Brain microvascular endothelial cell (primary cell): ENCODE data around the gene C8G.

ENCODE experiments used
- DNase-seq: peaks from one replicate; pipeline ENCODE4 v3.0.0-alpha.2; 2020
- H3K27ac ChIP-seq: fragments of 250-450 bp; sonication (Bioruptor Pico); 2 replicates; pipeline ENCODE4 v1.5.1; 2020; ENCODE audit warnings: mild to moderate bottlenecking, moderate library complexity
- H3K27me3 ChIP-seq: fragments of 250-450 bp; sonication (Bioruptor Pico); replicated peaks from 2 replicates; pipeline ENCODE4 v1.5.1; 2020; ENCODE audit warnings: mild to moderate bottlenecking
- H3K36me3 ChIP-seq: fragments of 250-450 bp; sonication (Bioruptor Pico); replicated peaks from 2 replicates; pipeline ENCODE4 v1.5.1; 2020; ENCODE audit warnings: mild to moderate bottlenecking
- H3K4me3 ChIP-seq: 2 replicates; pipeline ENCODE4 v1.5.1; 2011; ENCODE audit warnings: low read depth, mild to moderate bottlenecking, control low read depth, low read length, moderate library complexity
- CTCF ChIP-seq: IDR thresholded peaks from 2 replicates; pipeline ENCODE4 v1.5.1; 2011; ENCODE audit warnings: low read depth, mild to moderate bottlenecking, moderate library complexity, low read length, control low read depth, inconsistent platforms; ENCODE audit errors: missing control alignments
- in situ Hi-C: cut with HindIII; loops from 2 replicates; pipeline ENCODE4 v1.10.0; 2017; ENCODE audit warnings: low sequenced_read_pairs, low pct_ligation_motif_present

The C8G gene

GRCh38 chr9:136965771-136966484, 20.9 kb downstream of the C8G start:
- H3K4me3 ChIP-seq, result no peak overlapping the region
- no peak for DNase-seq
- no peaks in the 10 kb centered on the region for H3K36me3 ChIP-seq
- TF ChIP-seq CTCF, result no peak
- in situ Hi-C loops, result no loop called here
- H3K27me3 ChIP-seq, result no peaks in the 10 kb centered on the region
- no peak overlapping the region for H3K27ac ChIP-seq

- no peak overlapping the region for H3K4me3 ChIP-seq
- in situ Hi-C loops, result no loop called here
- H3K27ac ChIP-seq, result no peak overlapping the region
- H3K36me3 ChIP-seq, result no peaks in the 10 kb centered on the region
- no peaks in the 10 kb centered on the region for H3K27me3 ChIP-seq
- DNase-seq, result no peak
- TF ChIP-seq CTCF, result no peak
Observed at GRCh38 chr9:136968333-136969127, 23.5 kb downstream of the C8G start.

- in situ Hi-C loops, result no loop called here
- H3K4me3 ChIP-seq, result no peak overlapping the region
- H3K36me3 ChIP-seq, result no peaks in the 10 kb centered on the region
- no peaks in the 10 kb centered on the region for H3K27me3 ChIP-seq
- no peak for TF ChIP-seq CTCF
- no peak overlapping the region for H3K27ac ChIP-seq
- no peak for DNase-seq
Observed at GRCh38 chr9:136969150-136969549, 24.1 kb downstream of the C8G start.

GRCh38 chr9:136969774-136970173, 24.7 kb downstream of the C8G start:
- no peaks in the 10 kb centered on the region for H3K36me3 ChIP-seq
- no peak overlapping the region for H3K4me3 ChIP-seq
- no peak overlapping the region for H3K27ac ChIP-seq
- no peaks in the 10 kb centered on the region for H3K27me3 ChIP-seq
- TF ChIP-seq CTCF, result no peak
- no peak for DNase-seq
- in situ Hi-C loops, result no loop called here

- in situ Hi-C loops, result no loop called here
- no peaks in the 10 kb centered on the region for H3K27me3 ChIP-seq
- H3K27ac ChIP-seq, result no peak overlapping the region
Observed at GRCh38 chr9:136970361-136970760, 25.3 kb downstream of the C8G start.

More at GRCh38 chr9:136970361-136970760, 25.3 kb downstream of the C8G start:
- no peak for DNase-seq
- TF ChIP-seq CTCF, result no peak
- Histone ChIP-seq H3K36me3 (no peaks in the 10 kb centered on the region), H3K4me3 (no peak overlapping the region)
